Thymus (tissue), 11 donors: ENCODE measurements around the gene TJP1. TPM values are rescaled to one million over a fixed set of nuclear protein-coding genes. Genes with fewer than 3 reads are reported as not detected.
"Not testable (repeated sequence)": the region's sequence is repeated elsewhere in the genome, so short reads cannot be mapped to it uniquely, and the experiment has no call there.

Experiments used
- DNase-seq, 9 donors: peaks; one replicate each; pipeline ENCODE4 v3.0.0-alpha.2; 2013; ENCODE audit warnings: low spot score in 9 of 9, low read depth in 6 of 9, missing footprints in 1 of 9
- H3K27ac ChIP-seq, 2 donors: one replicate each; pipeline ENCODE4 v1.5.1; 2013; ENCODE audit warnings: control low read depth in 1 of 2, low read depth in 1 of 2, low read length in 1 of 2, mild to moderate bottlenecking in 1 of 2, moderate library complexity in 1 of 2
- H3K27me3 ChIP-seq, 2 donors: one replicate each; pipeline ENCODE4 v1.5.1; 2013; ENCODE audit warnings: low read length in 1 of 2; ENCODE audit not compliant: control insufficient read depth in 2 of 2, insufficient read depth in 1 of 2
- H3K36me3 ChIP-seq, 2 donors: one replicate each; pipeline ENCODE4 v1.5.1; 2013; ENCODE audit warnings: low read length in 1 of 2, mild to moderate bottlenecking in 1 of 2, moderate library complexity in 1 of 2; ENCODE audit not compliant: control insufficient read depth in 2 of 2, insufficient read depth in 2 of 2
- H3K4me1 ChIP-seq, 2 donors: one replicate each; pipeline ENCODE4 v1.5.1; 2013; ENCODE audit warnings: low read length in 2 of 2; ENCODE audit not compliant: control insufficient read depth in 2 of 2, insufficient read depth in 2 of 2
- H3K4me3 ChIP-seq, 2 donors: one replicate each; pipeline ENCODE4 v1.5.1; 2013; ENCODE audit warnings: low read length in 2 of 2, control low read depth in 1 of 2, mild to moderate bottlenecking in 1 of 2
- H3K9me3 ChIP-seq, 2 donors: one replicate each; pipeline ENCODE4 v1.5.1; 2013; ENCODE audit warnings: low read length in 1 of 2, mild to moderate bottlenecking in 1 of 2; ENCODE audit not compliant: control insufficient read depth in 2 of 2, insufficient read depth in 1 of 2
- WGBS: extraction: QIAGEN DNeasy Blood & Tissue Kit; methylation state at CpG from one replicate; pipeline ENCODE4 v1.1.7; 2013; 5-methylcytosine and 5-hydroxymethylcytosine counted together
- polyA plus RNA-seq: library from polyadenylated mRNA; stranded (reverse); fragments of 200-250 nt; gene quantifications from one replicate; pipeline ENCODE4 v1.2.3, GENCODE V29; 2013
- total RNA-seq: library from RNA; stranded (reverse); fragments of 120-200 nt; gene quantifications from one replicate; pipeline ENCODE4 v1.2.4, GENCODE V29; 2013
- donor health status: healthy.

The TJP1 gene
- total and polyA plus RNA-seq, 2 donors, result 7.3 to 11.5 TPM

DNA sequence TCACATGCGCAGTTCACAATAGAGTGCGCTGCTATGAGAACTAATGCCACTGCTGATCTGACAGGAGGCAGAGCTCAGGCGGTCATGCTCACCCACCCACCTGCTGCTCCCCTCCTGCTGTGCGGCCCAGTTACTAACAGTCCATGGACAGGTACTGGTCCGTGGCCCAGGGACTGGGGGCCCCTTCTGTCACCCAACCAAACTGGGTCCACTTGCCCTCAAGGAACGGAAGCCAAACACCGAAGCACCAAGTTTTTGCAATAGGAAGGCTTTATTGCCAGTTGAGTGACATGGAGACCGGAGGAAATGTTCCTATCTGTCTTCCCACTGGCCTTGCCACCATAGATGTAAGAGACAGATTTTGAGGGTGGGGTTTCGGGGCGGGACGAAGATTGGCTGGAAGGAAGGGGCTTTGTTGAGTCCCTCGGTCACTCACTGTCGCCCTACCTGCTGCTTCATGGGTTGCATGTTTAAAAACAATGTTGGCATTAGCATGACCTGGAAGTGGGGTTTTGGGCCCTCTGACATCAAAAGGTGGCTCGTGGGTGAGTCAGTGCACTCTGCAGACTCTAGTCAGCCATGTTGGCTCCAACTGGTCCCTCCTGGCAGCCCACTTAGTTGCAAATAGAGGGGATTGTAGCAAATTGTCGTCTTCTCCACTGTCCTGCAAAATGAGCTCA, 141.0 kb downstream of the TJP1 start:
- Histone ChIP-seq H3K4me3 (no peak overlapping the region), H3K4me1 (no peaks in the 10 kb centered on the region), H3K36me3 (no peaks in the 10 kb centered on the region), H3K9me3 (no peaks in the 10 kb centered on the region), H3K27ac (no peak overlapping the region), H3K27me3 (peaks cover 0 to 9% of the 10 kb centered on the region in 2 donors)
- no peak for DNase-seq
- 91% methylated on average over 15 of the region's 15 CpGs for WGBS

DNA sequence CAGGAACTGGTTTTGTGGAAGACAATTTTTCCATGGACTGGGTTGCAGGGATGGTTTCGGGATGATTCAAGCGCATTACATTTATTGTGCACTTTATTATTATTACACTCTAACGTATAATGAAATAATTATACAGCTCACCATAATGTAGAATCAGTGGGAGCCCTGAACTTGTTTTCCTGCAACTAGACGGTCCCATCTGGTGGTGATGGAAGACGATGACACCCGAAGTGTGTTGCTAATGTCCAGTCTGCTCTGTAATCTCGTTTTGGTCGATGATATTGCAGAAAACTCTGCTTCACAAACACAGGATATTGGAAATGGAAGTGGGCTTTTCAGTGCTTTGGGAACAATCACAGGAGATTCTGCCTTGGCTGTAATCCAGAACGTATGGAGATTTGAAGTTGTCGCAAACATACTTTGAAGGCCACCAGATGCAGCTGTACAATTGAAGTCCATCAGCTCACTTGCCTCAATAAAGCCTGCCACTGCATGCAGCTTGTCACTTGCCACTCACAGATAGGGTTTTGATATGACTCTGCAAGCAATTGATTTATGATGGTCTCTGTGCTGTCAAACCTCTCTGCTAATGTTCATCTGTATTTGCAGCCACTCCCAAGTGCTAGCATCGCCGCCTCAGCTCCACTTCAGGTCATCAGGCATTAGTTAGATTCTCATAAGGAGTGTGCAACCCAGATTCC, 141.7 kb downstream of the TJP1 start:
- H3K27me3 ChIP-seq, result peaks cover 5 to 15% of the 10 kb centered on the region in 2 donors
- no peaks in the 10 kb centered on the region for H3K4me1 ChIP-seq
- no peak overlapping the region for H3K27ac ChIP-seq
- no peak overlapping the region for H3K4me3 ChIP-seq
- WGBS, result 78% methylated on average over 12 of the region's 12 CpGs
- H3K36me3 ChIP-seq, result no peaks in the 10 kb centered on the region
- no peak for DNase-seq
- H3K9me3 ChIP-seq, result no peaks in the 10 kb centered on the region

DNA sequence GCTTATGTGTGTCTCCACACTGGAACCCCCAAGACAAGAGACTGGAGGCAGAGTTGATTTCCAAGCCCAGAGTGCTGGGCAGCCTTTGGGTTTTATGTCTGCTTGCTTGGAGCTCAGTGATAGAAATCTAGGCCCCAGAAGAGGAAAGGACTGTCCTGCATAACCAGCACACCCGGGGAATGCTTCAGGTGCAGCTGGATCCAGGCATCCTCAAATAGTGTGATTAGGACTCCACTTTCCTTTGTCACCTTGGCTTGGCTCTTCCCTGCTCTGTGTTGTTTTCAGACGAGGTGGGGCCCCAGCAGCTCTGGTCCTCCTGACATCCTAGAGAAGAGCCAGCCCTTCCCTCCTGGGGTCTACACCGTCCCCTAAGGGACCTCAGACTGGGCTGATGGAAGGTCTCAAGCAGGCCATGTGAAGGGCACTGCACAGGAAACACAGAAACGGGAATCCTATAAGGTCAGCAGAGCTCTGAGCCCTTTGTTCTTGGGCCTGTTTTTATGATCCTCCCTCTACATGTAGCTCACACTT, 143.7 kb downstream of the TJP1 start:
- Histone ChIP-seq H3K9me3 (no peaks in the 10 kb centered on the region), H3K27ac (no peak overlapping the region), H3K36me3 (no peaks in the 10 kb centered on the region), H3K4me1 (no peaks in the 10 kb centered on the region), H3K27me3 (peaks cover 20 to 34% of the 10 kb centered on the region in 2 donors), H3K4me3 (no peak overlapping the region)
- 88% methylated on average over 4 of the region's 4 CpGs for WGBS
- no peak for DNase-seq

DNA sequence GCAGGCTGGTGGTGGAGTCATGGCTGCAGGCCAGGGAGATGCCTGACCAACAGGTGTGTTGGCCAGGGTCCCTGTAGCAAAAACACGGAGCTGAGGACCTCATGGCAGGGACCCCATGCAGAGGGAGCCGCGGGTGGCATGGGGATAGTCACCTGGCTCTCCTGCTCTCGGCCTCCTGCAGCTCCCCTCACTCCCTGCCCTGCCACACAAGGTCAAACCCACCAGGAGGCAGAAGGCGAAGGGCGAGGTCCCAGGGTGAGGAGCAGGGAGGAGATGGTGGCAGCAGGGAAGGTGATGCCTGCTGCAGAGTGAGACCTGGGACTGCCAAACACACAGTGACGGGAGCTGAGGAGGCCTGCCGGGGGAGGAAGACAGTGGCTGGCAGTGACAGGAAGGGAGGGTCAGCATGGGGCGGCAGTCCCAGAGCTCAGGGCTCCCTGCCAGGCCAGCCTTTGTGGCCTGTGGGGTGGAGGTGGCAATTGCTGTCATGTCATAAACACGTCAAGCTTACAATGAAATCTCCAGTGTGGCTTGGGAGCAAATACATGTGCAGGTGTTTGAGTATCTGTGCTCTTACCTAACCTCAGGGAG, 144.3 kb downstream of the TJP1 start:
- H3K36me3 ChIP-seq, result no peaks in the 10 kb centered on the region
- DNase-seq, result no peak
- 64% methylated on average over 10 of the region's 10 CpGs for WGBS
- H3K27me3 ChIP-seq, result peaks cover 20 to 34% of the 10 kb centered on the region in 2 donors
- H3K4me1 ChIP-seq, result no peaks in the 10 kb centered on the region
- H3K27ac ChIP-seq, result no peak overlapping the region
- no peaks in the 10 kb centered on the region for H3K9me3 ChIP-seq
- H3K4me3 ChIP-seq, result no peak overlapping the region

DNA sequence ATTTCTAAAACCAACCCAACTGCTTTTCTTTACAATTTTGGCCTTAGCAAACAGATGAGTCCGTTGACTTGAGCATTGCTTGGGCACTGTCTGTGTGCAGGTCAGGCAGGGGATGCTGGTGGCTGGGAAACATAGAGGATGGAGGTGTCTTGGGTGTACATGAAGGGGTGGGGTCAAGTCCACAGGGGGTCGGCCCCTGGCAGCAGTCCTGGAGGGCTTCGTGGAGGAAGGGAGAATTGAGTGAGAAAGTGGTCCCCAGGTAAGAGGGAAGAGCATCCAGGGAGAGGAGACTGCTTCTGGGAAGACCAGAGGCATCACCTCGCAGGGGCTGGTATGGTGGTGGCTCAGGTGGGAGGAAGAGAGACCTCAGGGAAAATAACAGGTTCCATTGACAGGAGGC, 144.8 kb downstream of the TJP1 start:
- no peaks in the 10 kb centered on the region for H3K4me1 ChIP-seq
- no peak for DNase-seq
- no peaks in the 10 kb centered on the region for H3K36me3 ChIP-seq
- no peak overlapping the region for H3K27ac ChIP-seq
- 82% methylated on average over 4 of the region's 4 CpGs for WGBS
- H3K4me3 ChIP-seq, result no peak overlapping the region
- H3K9me3 ChIP-seq, result no peaks in the 10 kb centered on the region
- peaks cover 20 to 34% of the 10 kb centered on the region in 2 donors for H3K27me3 ChIP-seq

DNA sequence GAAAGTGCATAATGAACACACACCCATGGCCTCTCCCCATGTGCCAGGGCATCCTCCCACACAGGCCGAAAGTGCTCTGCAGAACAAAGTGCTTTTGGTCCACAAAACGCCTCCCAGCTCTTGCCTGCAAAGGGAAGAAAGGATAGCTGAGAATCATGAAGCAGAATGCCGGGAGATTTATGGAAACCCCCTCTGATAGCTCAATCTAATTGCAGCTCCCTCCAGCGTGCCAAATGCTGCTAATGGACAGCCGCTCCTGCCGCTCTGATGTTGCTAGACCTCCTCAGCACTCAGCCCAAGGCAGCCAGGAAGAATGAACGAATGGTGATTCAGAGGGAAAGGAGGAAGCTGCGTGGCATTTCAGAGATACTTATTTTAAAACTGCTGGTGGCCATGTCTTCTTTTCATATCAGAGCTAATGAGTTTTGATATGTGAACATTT, 145.3 kb downstream of the TJP1 start:
- Histone ChIP-seq H3K27me3 (peaks cover 20 to 34% of the 10 kb centered on the region in 2 donors), H3K9me3 (no peaks in the 10 kb centered on the region), H3K36me3 (no peaks in the 10 kb centered on the region), H3K4me1 (no peaks in the 10 kb centered on the region), H3K27ac (no peak overlapping the region), H3K4me3 (no peak overlapping the region)
- 63% methylated on average over 8 of the region's 8 CpGs for WGBS
- peak in 1 of 9 donors; percentile 4 for DNase-seq

DNA sequence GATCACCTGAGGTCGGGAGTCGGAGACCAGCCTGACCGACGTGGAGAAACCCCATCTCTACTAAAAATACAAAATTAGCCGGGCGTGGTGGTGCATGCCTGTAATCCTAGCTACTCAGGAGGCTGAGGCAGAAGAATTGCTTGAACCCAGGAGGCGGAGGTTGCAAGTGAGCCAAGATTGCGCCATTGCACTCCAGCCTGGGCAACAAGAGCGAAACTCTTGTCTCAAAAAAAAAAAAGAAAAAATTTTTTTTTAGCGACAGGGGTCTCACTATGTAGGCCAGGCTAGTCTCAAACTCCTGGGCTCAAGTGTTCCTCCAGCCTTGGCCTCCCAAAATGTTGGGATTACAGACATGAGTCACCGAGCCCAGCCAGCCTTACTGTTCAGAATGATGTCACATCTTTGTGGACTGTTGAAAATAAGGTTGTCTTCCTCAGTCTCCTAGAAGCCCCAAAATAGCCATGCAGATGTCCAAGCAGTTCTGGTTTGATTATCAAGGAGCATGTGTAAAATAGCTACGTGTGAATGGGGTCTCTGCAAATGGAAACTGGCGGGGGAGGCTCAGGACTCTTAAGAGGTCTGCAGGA, 145.8 kb downstream of the TJP1 start:
- H3K9me3 ChIP-seq, H3K4me1 ChIP-seq, H3K36me3 ChIP-seq, DNase-seq, H3K27ac ChIP-seq, H3K4me3 ChIP-seq: not testable (repeated sequence)
- peaks cover 20 to 34% of the 10 kb centered on the region in 2 donors for H3K27me3 ChIP-seq
- WGBS, result 87% methylated on average over 13 of the region's 13 CpGs

DNA sequence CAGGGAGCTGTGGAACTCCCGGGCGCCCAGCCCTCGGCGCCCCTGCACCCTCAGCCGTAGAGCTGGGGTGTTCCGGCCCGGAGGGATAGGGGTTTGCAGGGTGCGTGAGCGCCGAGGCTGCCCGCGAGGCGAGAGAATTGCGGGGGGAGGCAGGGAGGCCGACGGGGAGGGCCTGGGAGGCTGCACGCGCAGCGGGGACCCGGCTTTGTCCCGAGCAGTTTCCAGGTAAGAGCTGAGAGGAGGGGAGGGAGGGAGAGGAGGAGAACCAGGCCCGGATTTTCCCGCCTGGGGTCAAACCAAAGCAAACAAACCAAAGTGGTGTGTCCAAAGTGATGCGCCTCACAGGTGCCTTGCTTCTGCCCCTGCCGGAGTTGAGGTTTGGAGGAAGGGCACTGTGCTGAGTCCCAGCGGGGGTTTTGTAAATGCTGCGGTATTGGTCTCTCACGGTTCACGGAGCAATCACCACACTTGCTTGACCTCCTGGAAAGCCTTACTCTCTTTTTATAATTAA, 146.4 kb downstream of the TJP1 start:
- Histone ChIP-seq H3K27me3 (peaks cover 20 to 34% of the 10 kb centered on the region in 2 donors), H3K27ac (no peak overlapping the region), H3K9me3 (no peaks in the 10 kb centered on the region), H3K4me3 (no peak overlapping the region), H3K36me3 (no peaks in the 10 kb centered on the region), H3K4me1 (no peaks in the 10 kb centered on the region)
- 34% methylated on average over 29 of the region's 29 CpGs for whole genome bisulfite sequencing
- DNase-seq, result no peak
